ENCODE results near the gene TMTC2.
"Not testable (repeated sequence)": the region's sequence is repeated elsewhere in the genome, so short reads cannot be mapped to it uniquely, and the experiment has no call there.

TMTC2 gene

DNA sequence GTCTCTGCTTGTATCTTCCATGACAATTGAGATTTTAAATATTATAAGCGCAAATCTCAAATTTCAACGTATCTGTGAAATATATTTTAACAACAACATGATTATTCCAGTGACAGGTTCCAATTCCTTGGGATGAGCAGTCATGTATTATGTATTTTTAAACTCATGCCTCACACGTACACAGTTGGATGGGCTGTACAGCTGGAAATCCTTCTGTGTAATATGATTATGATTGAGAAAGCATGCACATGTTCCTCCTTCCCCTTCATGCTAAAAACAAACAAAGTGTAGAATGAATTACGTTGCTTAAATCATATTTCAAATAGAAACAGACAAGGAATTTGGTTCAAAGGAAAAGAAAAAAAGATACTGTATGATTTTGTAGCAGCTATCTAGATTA, 428.3 kb downstream of the TMTC2 start:
- no peak for TF ChIP-seq CTCF (IDR thresholded peaks at IDR 0.05; ENCODE audit: control extremely low read depth, extremely low read depth, low read depth, missing control alignments)
- ChIA-PET POLR2A (no interaction called here), CTCF (interaction anchor here (1.3 kb wide), 1 partner anchor 9 kb away, joined by 3 read pairs; no protein-coding TSS in a partner anchor)
- DNase-seq (ENCODE audit: extremely low spot score): no peak

- DNase-seq (ENCODE audit: extremely low spot score); POLR2A ChIA-PET; CTCF ChIA-PET: not testable (repeated sequence)
Observed at GRCh38 chr12:83117926-83118325, 431.2 kb downstream of the TMTC2 start.

GRCh38 chr12:83121897-83122622, 435.4 kb downstream of the TMTC2 start:
- POLR2A ChIA-PET: no interaction called here
- DNase-seq (ENCODE audit: extremely low spot score): no peak
- CTCF ChIA-PET: interaction anchor here (1.4 kb wide), 1 partner anchor 34 kb away, joined by 3 read pairs; no protein-coding TSS in a partner anchor
- TF ChIP-seq CTCF (IDR thresholded peaks at IDR 0.05; ENCODE audit: control extremely low read depth, extremely low read depth, low read depth, missing control alignments): no peak

DNA sequence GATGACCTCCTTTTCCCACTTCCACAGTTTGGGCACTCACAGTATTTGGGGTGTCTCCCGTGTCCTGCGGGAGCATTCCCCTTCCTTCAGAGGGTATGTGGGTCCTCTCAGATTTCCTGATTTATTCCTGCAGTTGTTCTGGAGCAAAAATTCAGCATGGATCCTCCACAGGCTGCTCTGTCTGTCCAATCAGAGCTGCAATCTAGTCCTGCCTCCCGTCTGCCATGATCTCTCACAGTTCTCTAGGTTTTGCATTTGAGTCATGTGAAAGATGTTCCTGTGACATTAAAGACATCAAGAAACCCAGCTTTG, 435.9 kb downstream of the TMTC2 start:
- POLR2A ChIA-PET: no interaction called here
- no peak for TF ChIP-seq CTCF (IDR thresholded peaks at IDR 0.05; ENCODE audit: control extremely low read depth, extremely low read depth, low read depth, missing control alignments)
- CTCF ChIA-PET: interaction anchor here (1.4 kb wide), 1 partner anchor 33 kb away, joined by 3 read pairs; no protein-coding TSS in a partner anchor
- DNase-seq (ENCODE audit: extremely low spot score): no peak

DNA sequence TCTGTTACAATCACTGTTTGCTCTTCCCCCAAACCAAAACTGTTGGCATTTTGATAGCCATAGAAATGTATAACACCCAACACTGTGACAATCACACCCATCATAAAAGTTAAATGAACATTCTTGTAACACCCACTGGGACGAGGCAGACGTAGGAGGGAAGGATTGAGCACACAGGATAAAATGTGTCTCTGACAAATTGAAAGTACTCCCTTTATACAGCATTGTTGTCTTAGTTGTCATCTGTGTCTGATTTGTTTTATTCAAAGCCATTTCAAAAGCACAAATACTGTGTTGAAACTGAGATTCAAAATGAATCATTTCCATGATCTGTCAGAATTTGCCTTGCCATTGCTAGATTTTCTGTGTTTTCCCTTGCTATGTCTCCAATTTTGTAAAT, 436.3 kb downstream of the TMTC2 start:
- no peak for DNase-seq (ENCODE audit: extremely low spot score)
- ChIA-PET POLR2A (no interaction called here), CTCF (no interaction called here)
- no peak for TF ChIP-seq CTCF (IDR thresholded peaks at IDR 0.05; ENCODE audit: control extremely low read depth, extremely low read depth, low read depth, missing control alignments)

- TF ChIP-seq CTCF (IDR thresholded peaks at IDR 0.05; ENCODE audit: control extremely low read depth, extremely low read depth, low read depth, missing control alignments): no peak
- CTCF ChIA-PET: interaction anchor here (1.1 kb wide), 1 partner anchor 10 kb away, joined by 5 read pairs; no protein-coding TSS in a partner anchor
- DNase-seq (ENCODE audit: extremely low spot score): no peak
- POLR2A ChIA-PET: no interaction called here
Observed at GRCh38 chr12:83128540-83128939, 441.8 kb downstream of the TMTC2 start.

GRCh38 chr12:83130178-83130577, 443.5 kb downstream of the TMTC2 start:
- no peak for DNase-seq (ENCODE audit: extremely low spot score)
- POLR2A ChIA-PET: interaction anchor here (0.7 kb wide), 1 partner anchor 497 kb away, joined by 5 read pairs; no protein-coding TSS in a partner anchor
- CTCF ChIA-PET: interaction anchor here (1.3 to 1.7 kb wide), 2 partner anchors 12 to 23 kb away, joined by 3 to 5 read pairs; no protein-coding TSS in a partner anchor
- TF ChIP-seq CTCF (IDR thresholded peaks at IDR 0.05; ENCODE audit: control extremely low read depth, extremely low read depth, low read depth, missing control alignments): no peak

Measured in GM10248 (cell line).